ENCODE measurements around the gene PCCB. TPM values are rescaled to one million over a fixed set of nuclear protein-coding genes. Genes with fewer than 3 reads are reported as not detected.

PCCB gene
- total and polyA plus RNA-seq, 2 of the 8 experiments (the other 6 are each of a cell fraction or from before 2014, with no cell fraction given): 56.7 to 84.4 TPM

- DNase-seq (ENCODE audit: low read depth in 1 of 2, low spot score in 2 of 2): no peak
- TF ChIP-seq JUN (IDR thresholded peaks at IDR 0.05; ENCODE audit: low read depth, low read length) (no peak), KDM1A (IDR thresholded peaks at IDR 0.05; ENCODE audit: borderline replicate concordance, low read length) (peak; percentile 36; the same call in 1 of the 2 replicates), POU5F1 (IDR thresholded peaks at IDR 0.05; ENCODE audit: low read depth, low read length) (peak; percentile 96), HDAC2 (IDR thresholded peaks at IDR 0.05; ENCODE audit: borderline replicate concordance in 1 of 2, low read depth in 2 of 2, low read length in 2 of 2) (0 out of 4 replicates have a peak, but pooled peaks of 1 of the 2 experiments have one; percentile 32), RFX5 (IDR thresholded peaks at IDR 0.05; ENCODE audit: borderline replicate concordance, low read depth, low read length) (no peak), CTBP2 (IDR thresholded peaks at IDR 0.05; ENCODE audit: borderline replicate concordance, insufficient read depth, insufficient read length, low read length) (no peak), EP300 (IDR thresholded peaks at IDR 0.05; ENCODE audit: borderline replicate concordance in 1 of 2, low read depth in 2 of 2, low read length in 2 of 2) (no peak)
Measured at GRCh38 chr3:136296960-136297359, 46.8 kb downstream of the PCCB start.

More at GRCh38 chr3:136296960-136297359, 46.8 kb downstream of the PCCB start:
- H3K4me1 ChIP-seq (replicated peaks in 1 of 4; ENCODE audit: control insufficient read depth in 3 of 4, insufficient read depth in 4 of 4, low read length in 3 of 4): peaks cover 0 to 9% (median 6%) of the 10 kb centered on the region in 4 experiments; a peak in 5 of 7 replicates
- H3K27me3 ChIP-seq (replicated peaks in 1 of 4; ENCODE audit: control insufficient read depth in 3 of 4, extremely low read depth in 1 of 4, insufficient read depth in 3 of 4, low read length in 3 of 4): no peaks in the 10 kb centered on the region
- H2BK120ac ChIP-seq (replicated peaks; ENCODE audit: low read depth, low read length): no peak overlapping the region
- no peak overlapping the region for H3K14ac ChIP-seq (ENCODE audit: insufficient read length)
- H3K79me2 ChIP-seq (ENCODE audit: control insufficient read depth in 1 of 2, insufficient read depth in 2 of 2, low read length in 2 of 2): no peaks in the 10 kb centered on the region
- peaks cover 0 to 18% (median 12%) of the 10 kb centered on the region in 4 experiments; a peak in 6 of 8 replicates for H3K36me3 ChIP-seq (ENCODE audit: control insufficient read depth in 2 of 4, insufficient read depth in 4 of 4, low read length in 3 of 4)
- 30% methylated on average over 5 of the region's 5 CpGs; no CpG with 5 or more reads in 1 of the 2 experiments for WGBS, 2 experiments (ENCODE audit: extremely low coverage in 1 of 2, insufficient coverage in 1 of 2, insufficient read length in 1 of 2, insufficient replicate concordance in 2 of 2, low coverage in 1 of 2, low lambda C conversion rate in 2 of 2, missing lambda C conversion rate in 1 of 2)
- H3K9me3 ChIP-seq (ENCODE audit: insufficient read depth in 2 of 2, low read depth in 1 of 2, low read length in 1 of 2): 0 out of 4 replicates have a peak, but pooled peaks cover 0 to 3% of the 10 kb centered on the region in 2 experiments
- no peak overlapping the region for H3K23ac ChIP-seq (ENCODE audit: insufficient read length)
- H3K4ac ChIP-seq (replicated peaks; ENCODE audit: insufficient read length, low read depth, low read length): no peak overlapping the region
- H4K5ac ChIP-seq (ENCODE audit: insufficient read length, low read depth, low read length): no peak overlapping the region
- ChIA-PET CTCF (ENCODE audit: partially characterized antibody) (interaction anchor here (1.1 kb wide), 1 partner anchor 95 kb away, joined by 3 read pairs; no protein-coding TSS in a partner anchor), POLR2A (ENCODE audit: partially characterized antibody) (interaction anchor here (1.4 kb wide), 1 partner anchor 19 kb away, joined by 5 read pairs; no protein-coding TSS in a partner anchor)
- H2BK5ac ChIP-seq (ENCODE audit: low read depth, low read length): peak overlapping the region; percentile 87; the same call in 1 of the 2 replicates
- H3K18ac ChIP-seq (ENCODE audit: extremely low read depth, low read length): no peak overlapping the region
- H2BK20ac ChIP-seq (ENCODE audit: low read length): no peak overlapping the region
- H3K4me2 ChIP-seq (ENCODE audit: insufficient read depth in 1 of 2, low read depth in 2 of 2, low read length in 2 of 2): peak overlapping the region; percentile 45 to 56; a peak in 3 of 4 replicates
- no peak overlapping the region for H4K8ac ChIP-seq (ENCODE audit: extremely low read depth, insufficient read depth, low read length)
- no peak overlapping the region for H3K27ac ChIP-seq (ENCODE audit: low read depth, low read length)
- H3K56ac ChIP-seq (replicated peaks; ENCODE audit: insufficient read length, low read depth, low read length): no peak overlapping the region
- no peak overlapping the region for H4K91ac ChIP-seq (replicated peaks; ENCODE audit: insufficient read length, low read length)
- H2BK12ac ChIP-seq (ENCODE audit: low read depth, low read length): no peak overlapping the region
- H3K79me1 ChIP-seq (ENCODE audit: low read depth, low read length): no peaks in the 10 kb centered on the region
- FAIRE-seq: peak; percentile 63
- H2AFZ ChIP-seq (ENCODE audit: low read length): no peak overlapping the region
- no peak overlapping the region for H3K4me3 ChIP-seq (ENCODE audit: extremely low read depth in 1 of 4, insufficient read depth in 2 of 4, low read depth in 3 of 4, low read length in 4 of 4)
- no peak overlapping the region for H2BK15ac ChIP-seq (ENCODE audit: low read length)
- no peak overlapping the region for H2AK5ac ChIP-seq (ENCODE audit: low read depth, low read length)
- H3K23me2 ChIP-seq (ENCODE audit: low read depth, low read length): no peaks in the 10 kb centered on the region
- H4K20me1 ChIP-seq (replicated peaks in 1 of 2; ENCODE audit: control insufficient read depth in 1 of 2, insufficient read depth in 2 of 2, low read length in 2 of 2): no peaks in the 10 kb centered on the region
- no peak overlapping the region for H3K9ac ChIP-seq (replicated peaks in 1 of 4; ENCODE audit: extremely low read depth in 1 of 4, low read depth in 3 of 4, low read length in 3 of 4)
